SIG-M5 treated with dmso at 0.1 percent for 504 hours (cell line): ENCODE measurements around the gene DUSP10.

Experiments
- DNase-seq: peaks from one replicate; lab custom pipeline; 2025; ENCODE audit not compliant: unreplicated experiment; lab: John Stamatoyannopoulos, UW

DUSP10 gene

DNA sequence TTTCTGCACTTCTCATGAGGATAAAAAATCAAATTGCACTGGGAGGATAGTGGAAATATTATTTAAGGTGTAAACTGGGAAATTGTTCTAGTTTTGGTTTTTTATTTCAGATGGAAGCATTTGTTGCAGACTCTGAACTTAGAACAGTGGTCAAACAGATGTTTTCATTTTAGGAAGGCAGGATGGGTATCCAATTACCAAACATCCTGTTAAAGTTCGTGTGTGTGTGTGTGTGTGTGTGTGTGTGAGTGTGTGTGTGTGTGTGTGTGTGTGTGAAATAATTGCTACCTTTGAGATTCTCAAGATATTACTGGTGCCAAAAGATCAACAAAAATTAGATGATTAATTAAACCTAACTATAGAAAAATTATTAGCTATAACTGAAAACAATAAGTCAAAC lies 24.3 kb upstream of the DUSP10 start:
- DNase-seq = no peak

DNA sequence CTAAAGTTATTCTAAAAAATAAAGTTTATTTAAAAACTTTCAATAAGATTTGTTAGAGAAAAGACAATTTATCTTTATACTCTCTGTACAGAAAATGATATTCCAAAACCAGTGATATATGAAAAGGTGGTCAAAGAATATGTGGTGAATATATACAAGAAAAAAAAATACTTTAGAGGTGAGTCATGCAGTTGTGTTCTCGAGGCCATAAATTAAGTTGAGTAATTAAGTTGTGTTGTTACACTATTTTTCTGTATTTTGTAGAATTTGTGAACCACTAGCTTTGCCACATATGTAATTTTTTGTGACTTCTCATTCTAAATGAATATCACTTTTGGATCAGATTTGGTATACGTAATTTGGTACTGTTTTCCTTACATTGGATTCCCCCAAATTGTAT lies 23.6 kb upstream of the DUSP10 start:
- no peak for DNase-seq

DNA sequence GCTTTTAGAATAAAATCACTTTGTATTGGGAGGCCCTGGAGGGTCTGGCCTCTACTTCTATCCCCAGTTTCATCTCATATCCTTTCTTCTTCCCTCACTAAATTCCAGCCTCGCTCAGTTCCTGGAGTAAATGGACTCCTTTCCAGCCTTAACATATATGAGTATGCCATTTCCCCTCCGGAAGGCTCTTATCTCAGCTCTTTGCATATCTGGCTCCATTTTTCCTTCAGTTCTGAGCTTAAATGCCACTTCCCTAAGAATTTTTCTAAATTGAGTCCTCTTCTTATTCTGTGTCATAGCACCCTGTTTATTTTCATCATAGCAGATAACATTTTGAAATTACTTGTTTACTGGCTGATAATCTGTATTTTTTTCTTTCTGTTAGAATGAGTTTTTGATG lies 20.2 kb upstream of the DUSP10 start:
- no peak for DNase-seq

DNA sequence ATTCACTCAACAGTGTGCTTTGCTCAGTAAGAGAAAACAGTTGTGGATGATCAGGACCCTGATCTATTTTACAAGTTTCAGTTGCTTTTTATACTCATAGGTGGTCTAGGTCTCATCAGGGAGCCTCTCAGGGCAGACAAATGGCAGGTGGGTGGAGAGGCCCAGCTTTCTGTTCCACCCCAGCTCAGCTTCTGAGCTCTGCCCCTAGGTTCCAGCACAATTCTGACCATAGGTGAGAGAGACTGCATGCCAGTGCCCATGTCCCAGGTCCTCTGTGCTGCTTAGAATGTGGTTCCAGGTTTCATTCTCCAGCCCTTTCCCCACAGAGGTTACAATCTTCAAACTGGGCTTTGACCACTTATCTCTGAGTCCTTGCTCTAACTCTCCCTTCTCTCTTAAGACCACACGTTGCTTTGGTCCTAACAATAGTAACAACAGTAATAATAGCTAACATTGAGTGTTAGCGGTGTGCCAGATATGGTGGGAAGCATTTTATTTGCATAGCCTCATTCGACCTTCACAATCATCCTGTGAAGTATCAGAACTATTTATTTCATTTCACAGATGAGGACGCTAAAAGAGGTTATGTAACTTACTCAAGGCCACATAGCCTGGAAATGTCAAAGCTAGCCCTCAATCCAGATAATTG lies 19.6 kb upstream of the DUSP10 start:
- DNase-seq = no peak

DNA sequence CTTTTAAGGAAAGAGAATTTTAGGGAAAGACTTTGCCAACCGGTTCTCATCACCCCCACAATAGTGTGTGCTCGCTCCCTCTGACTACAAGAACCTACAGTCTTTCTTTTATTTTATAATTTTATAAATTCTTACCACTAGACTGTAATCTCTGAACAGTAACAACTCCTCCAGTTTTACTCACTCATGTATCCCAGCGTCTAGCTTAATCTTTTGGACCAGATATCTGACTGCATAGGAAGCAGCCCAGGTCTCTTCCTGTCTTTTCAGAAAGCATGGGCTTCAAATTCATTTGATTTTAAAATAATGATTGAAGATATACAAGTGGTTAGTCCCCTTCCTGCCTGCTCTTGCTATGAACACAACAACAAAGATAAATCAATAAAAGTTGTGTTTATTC lies 19.0 kb upstream of the DUSP10 start:
- DNase-seq = no peak

DNA sequence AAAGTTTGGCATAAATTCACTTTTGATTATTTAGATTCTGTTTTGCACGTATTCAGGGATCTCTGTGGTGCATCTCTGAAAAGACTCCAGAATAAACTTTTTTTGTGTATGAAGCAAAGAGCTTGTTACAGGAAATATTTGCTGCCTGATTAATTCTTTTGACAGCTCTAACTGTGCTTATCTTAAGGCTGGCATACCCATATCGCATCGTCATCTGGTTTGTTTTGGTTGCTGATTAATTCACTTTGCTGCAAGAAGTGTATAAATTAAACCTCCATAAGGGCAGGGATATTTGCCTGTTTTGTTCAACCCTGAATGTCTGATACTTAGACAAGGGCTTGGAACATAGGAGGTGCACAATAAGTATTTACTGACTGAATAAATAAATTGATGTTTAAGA lies 17.5 kb upstream of the DUSP10 start:
- no peak for DNase-seq

DNA sequence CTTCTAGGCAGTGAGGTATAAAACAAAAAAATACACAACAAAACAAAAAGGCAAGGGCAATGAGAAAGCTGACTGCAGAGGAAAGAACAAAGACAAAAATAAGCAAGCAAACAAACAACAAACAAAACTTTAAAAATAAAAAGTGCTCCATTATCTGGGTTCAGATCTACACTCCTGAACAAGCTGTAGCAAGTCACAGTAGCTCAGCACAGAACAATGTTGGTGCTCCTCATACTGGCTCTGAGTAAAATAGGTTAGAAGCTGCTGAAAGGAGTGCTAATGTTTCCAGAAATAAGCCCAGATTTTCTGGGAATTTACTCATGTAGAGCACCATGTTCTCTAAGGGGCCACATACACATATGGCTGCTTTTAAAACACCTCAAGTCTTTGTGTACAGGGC lies 16.6 kb upstream of the DUSP10 start:
- DNase-seq = no peak

DNA sequence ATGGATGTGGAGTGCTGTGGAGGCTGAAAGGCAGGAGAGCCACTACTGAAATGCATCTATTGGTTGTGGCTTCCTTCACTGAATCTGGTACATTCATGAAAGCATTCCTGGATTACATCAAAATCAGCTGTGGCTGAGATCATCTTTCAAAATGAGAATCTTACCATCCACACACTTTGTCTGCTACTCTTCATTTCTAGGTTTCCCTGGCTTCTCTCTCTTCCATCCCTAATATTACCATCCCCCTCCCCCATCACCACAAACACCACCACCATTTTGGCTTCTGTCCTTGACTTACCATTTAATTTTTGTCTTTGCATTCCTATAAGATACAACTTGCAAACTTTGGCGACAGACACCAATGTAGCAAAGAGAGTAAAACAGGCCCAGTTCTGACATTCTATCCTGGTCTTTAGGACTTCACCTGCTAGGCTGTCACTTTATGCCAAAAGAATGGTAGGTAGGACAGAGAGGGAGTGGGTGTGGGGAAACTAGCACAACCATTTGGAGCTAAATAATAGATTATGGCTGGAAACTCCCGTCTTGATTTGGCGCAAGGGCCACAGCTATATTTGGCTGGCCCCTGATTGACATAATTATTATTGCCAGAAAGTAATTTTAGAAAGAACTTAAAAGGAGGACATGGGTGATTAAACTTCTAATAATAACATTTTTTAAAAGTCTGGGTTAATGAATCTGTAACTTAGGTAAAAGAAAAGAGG lies 15.1 kb upstream of the DUSP10 start:
- no peak for DNase-seq

DNA sequence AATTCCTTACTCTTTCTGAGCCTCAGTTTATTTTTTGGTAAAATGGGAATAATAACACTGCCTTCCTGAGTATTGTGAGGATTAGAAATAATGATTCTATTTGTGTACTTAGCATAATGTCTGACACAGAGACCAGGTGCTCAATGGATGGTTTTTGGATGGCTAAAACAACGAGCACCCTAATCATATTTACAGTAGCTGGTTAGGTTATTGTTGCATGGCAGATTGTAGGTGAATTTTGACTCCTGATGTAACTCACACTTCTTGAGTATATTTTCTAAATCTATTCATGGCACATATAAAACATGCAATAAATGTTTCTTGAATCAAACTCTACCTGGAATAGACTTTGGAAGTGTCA lies 11.9 kb upstream of the DUSP10 start:
- DNase-seq = no peak

DNA sequence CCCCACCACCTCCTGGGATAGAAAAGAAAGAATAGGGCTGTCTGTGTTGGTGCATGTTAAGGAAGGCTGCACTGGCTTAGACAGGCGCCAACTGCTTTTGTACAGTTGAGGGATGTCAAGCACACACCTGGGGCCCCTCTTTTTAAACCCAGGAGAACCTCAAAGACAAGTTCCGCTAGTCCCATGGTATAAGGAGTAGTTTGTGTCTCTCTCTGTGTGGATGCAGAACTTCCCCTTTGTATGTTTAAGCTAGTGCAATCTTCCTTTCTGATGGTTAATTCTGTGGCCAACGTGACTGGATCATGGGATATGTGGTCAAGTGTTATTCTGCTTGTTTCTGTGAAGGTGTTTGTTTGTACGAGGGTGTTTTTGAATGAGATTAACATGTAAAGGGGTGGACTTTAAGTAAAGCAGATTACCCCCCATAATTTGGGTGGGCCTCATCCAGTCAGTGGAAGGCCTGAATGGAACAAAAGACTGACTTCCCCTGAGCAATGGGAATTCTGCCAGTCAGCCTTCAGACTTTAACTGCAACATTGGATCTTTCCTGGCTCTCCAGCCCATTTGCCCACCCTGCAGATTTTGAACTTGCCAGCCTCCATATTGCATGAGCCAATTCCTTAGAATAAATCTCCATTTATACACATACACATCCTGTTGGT lies 9.5 kb upstream of the DUSP10 start:
- peak; percentile 51 for DNase-seq

DNA sequence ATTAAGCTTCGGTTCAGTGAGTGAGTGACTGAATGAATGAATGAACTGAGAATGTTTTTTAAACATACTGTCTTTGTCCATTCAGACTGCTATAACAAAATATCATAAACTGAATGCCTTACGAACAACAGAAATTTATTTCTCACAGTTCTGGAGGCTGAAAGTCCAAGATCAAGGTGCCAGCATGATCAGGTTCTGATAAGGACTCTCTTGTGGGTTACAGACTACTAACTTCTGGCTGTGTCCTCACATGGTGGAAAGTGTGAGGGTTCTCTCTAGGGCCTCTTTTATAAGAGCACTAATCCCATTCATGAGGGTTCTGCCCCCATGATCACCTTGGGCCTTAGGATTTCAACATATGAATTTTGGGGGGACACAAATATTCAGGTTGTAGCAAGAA lies 7.1 kb upstream of the DUSP10 start:
- DNase-seq = no peak

DNA sequence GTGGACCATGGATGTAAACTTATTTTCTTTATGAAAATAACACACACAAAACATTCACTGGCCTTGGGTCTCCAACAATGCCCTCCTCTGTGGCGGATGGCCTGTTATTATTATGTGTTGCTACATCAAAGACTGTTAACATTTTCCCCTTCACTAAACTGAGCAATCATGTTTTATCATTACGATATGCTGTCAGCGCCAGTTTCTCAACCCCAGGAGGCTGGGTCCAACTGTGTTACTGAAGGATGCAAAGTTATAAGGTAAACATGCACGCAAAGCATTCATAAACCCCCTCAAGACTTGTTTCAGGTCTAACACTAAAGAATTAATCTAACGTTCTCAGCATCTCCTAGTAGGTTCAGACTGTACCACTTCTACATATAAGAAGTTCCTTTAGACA lies 6.0 kb upstream of the DUSP10 start:
- DNase-seq = no peak

DNA sequence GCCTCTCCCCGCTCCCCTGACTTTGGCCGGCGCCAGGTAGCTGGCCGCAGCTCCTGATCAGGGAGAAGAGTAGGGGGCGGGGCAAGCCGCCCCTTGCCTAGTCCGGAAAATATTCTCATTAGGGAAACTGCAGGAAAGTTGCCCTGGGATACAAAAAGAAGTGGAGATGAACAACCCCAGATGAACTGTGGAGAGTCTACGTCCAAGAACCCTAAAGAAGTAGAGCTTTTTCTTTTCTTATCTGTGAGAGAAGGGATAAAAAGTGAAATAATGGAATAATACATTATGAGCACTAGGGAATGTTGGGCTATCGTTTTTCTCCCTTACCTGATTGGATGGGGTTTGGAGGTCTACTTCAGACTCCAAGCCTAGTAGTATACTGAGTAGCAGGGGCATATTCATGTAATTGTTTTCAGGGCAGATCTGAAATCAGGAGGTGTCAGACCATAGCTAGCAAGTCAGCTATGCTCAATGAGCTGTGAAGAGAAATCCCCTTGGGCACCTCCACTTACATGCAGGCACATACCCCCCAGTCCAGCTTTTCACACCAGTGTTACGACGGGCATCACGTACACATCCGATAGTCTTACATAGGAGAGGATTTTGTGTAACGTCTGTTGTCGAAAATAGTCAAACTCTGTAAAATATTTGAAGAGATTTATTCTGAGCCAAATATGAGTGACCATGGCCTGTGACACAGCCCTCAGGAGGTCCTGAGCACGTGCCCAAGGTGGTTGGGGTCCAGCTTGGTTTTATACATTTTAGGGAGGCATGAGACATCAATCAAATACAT lies 1.7 kb upstream of the DUSP10 start:
- no peak for DNase-seq

DNA sequence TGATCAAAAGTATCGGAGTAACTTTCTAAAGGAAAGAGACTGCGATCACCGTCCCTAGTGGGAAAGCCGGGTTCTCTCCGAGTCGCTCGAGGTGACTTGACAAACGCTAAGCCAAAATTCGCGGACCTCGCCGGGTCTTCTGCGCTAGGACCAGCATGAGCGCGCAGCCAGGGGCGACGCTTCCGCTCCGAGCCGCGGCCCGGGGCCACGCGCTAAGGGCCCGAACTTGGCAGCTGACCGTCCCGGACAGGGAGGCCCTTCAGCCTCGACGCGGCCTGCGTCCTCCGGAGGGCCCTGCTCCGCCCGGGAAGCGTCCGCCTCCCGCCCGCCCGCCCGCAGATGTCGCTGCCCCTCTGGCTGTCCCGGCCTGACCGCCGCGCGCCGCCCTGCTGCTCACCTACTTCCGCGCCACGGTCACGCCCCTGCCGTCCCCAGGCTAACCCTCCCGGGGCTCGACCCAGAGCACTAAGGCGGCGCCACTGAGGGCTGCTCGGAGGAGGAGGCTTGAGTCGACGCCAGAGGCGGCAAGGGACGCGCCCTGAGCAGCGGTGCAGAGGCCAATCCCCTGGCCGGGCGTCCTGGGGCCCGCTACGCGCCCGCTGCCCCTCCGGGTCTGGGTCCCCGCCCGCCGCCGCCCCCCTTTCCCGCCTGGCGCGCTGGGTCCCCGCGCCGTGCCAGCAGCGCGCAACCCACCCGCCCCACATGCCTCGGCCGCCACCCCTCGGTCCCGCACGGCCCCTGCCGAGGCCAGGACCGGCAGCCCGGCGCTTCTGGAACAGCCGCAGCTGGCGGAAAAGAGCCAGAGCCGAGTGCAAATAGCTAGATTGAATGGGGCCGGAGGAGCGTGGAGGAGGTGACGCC lies 896 bp upstream of the DUSP10 start:
- peak; percentile 77 for DNase-seq

DNA sequence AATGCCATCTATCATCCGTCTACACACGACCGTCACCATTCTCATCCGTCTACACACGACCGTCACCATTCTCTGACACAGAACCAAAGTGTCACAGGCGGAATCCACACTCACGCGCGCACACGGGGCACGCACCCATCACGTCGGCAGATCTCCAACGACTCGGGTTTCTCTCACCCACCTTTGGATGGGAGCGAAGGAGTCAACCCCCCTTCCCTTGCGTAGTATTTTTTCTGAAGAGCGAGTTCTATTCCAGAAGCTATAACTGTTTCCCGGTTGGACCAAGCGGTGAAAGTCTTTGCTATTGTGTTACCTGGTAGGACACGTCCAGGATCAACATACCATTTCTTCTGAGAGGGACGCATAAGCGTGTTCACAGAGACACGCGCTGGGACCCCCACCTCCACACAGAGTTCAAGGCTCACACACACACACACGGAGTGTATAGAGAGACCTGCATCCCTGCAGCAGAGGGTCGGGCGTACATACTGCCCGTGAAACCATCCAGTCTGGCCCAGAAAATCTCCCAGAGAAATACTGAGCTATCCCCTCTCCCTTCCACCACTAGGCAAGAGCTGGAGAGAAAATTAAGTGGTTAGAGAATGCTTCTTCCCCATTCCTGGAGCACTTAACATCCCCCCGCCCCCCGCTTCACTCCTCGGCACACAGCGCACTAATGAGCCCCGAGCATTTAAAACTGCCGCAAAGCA lies 741 bp downstream of the DUSP10 start:
- DNase-seq = peak; percentile 79

DNA sequence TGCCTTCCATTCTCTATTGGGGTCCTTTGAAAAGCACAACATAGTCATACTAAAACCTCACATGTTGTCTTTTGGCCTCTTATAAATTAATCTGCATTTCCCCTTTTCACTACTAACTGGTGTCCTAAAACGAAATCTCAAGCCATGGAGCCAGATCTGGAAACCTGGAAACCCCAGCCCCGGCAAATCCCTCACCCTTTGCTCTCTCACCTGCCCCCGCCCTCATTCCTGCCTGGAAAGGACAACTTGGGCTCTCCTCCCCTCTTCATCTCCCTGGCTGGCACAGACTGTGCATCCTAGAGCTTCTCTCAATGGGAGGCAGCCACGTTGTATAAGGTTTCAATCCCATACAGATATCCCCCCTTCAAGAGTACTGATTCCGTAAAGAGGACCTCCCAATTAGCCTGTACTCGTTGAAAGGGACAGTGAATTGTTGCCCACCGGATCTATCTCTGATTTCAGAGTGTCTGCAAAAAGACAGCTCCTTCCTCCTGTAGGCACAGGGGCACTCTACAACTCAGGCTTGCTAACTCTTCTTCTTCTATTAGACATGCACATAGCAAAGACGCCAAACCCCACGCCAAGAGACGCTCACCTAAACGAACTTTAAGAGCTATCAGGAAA lies 1.4 kb downstream of the DUSP10 start:
- DNase-seq = no peak

DNA sequence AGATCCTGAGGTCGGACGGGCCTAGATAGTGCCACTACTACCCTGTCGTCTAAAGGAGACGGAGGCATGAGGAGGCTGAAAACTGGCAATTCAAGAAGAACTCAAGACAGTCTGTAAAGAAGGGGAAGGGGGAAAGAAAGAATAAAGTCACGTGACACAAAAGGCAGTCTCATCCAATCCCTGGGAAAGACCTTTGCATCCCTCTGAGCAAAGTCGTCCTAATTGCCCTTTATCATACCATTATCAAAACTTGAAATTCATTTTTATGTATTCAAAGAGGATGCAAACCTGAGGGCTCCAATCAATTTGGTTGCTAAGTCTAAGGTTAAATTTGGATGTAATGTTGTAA lies 2.2 kb downstream of the DUSP10 start:
- no peak for DNase-seq

DNA sequence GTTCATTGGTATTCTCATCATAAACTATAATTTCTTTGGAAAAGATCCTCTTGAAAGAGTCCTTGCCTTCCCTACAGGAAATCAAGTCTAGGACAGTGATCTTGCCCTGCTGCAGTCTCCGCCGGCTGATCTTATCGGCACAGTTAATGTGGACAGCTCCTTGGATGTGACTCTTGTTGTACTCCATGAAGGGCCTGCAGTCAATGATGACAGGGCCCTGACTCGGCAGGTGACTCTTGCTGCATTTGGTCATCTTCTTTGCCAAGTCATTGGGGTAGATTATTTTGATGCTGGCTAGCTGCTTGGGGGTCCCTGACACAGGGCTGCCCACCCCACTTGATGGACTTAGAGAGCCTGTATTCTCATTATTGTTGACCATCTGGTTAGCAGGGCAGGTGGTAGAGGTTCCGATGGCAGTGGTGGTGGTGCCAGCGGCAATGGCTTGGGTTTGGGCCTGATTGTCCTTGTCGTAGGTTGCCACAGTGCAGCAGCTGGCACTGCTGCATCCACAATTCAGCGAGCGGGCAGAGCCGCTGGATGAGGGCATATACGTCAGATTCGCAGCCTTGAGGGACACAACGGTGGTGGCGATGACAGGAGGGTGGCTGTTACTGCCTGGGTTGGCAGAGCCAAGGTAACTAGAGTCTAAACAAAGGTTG lies 2.7 kb downstream of the DUSP10 start:
- no peak for DNase-seq

DNA sequence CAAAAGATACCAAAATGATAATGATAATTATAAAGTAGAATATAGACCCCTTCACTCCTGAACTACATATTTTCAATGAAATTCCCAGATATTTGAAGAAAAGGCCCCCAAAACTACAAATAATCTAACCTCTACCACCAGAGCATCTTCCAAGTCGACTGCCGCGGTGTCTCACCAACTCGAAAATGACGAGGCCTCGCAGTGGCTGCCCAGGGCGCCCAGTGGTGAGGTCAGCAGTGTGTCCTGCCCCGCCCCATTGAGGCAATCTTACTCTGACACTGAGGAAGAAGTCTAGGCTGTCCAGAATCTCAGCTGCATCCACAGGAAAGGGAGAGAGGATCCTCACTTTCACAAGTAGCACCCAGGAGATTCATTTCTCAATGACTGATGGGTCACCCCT lies 5.2 kb downstream of the DUSP10 start:
- DNase-seq = no peak
